Measurements from ENCODE around the gene NDUFA12. TPM values are rescaled to one million over a fixed set of nuclear protein-coding genes. Genes with fewer than 3 reads are reported as not detected.
"Not testable (repeated sequence)": the region's sequence is repeated elsewhere in the genome, so short reads cannot be mapped to it uniquely, and the experiment has no call there.

NDUFA12 gene
- total and polyA plus RNA-seq, 2 experiments from 2014 or later, result 132 to 152 TPM

DNA sequence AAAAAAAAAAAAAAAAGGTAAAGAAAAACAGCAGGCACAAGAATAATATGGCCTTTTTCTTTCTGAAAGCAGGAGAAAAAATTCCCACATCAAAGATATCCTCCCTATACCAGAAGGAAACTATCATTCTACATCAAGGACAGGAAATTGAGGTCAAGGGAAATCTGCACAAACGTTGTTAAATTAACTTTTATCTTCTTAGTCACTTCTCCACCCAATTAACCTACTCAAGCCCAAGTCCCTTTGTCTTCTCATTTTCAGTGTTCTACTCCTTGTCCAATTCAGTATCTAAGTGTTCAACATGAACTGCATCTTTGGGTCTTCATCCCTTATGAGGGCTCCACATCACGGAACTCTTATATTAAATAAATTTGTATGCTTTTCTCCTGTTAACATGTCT is 15.7 kb downstream of the NDUFA12 start:
- H3K36me3 ChIP-seq (replicated peaks; ENCODE audit: insufficient read depth, low read depth), result no peaks in the 10 kb centered on the region
- no peaks in the 10 kb centered on the region for H3K9me2 ChIP-seq (replicated peaks; ENCODE audit: insufficient read depth)
- H3K4me3 ChIP-seq, result no peak overlapping the region
- peaks cover 4% of the 10 kb centered on the region for H3K79me2 ChIP-seq
- H3K27ac ChIP-seq, result no peak overlapping the region
- no peak overlapping the region for H3K4me2 ChIP-seq
- TF ChIP-seq, protein P1, sequence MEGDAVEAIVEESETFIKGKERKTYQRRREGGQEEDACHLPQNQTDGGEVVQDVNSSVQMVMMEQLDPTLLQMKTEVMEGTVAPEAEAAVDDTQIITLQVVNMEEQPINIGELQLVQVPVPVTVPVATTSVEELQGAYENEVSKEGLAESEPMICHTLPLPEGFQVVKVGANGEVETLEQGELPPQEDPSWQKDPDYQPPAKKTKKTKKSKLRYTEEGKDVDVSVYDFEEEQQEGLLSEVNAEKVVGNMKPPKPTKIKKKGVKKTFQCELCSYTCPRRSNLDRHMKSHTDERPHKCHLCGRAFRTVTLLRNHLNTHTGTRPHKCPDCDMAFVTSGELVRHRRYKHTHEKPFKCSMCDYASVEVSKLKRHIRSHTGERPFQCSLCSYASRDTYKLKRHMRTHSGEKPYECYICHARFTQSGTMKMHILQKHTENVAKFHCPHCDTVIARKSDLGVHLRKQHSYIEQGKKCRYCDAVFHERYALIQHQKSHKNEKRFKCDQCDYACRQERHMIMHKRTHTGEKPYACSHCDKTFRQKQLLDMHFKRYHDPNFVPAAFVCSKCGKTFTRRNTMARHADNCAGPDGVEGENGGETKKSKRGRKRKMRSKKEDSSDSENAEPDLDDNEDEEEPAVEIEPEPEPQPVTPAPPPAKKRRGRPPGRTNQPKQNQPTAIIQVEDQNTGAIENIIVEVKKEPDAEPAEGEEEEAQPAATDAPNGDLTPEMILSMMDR (IDR thresholded peaks at IDR 0.05; ENCODE audit: poor library complexity), result no peak
- TF ChIP-seq EZH2phosphoT487 (IDR thresholded peaks at IDR 0.05; ENCODE audit: low read depth, severe bottlenecking, unreplicated experiment) (no peak), EZH2 (IDR thresholded peaks at IDR 0.05; ENCODE audit: borderline replicate concordance) (no peak)
- no peaks in the 10 kb centered on the region for H3K27me3 ChIP-seq
- no peak overlapping the region for H2AFZ ChIP-seq
- no peak for DNase-seq (ENCODE audit: low spot score)
- WGBS (ENCODE audit: low lambda C conversion rate, missing lambda C conversion rate), result 74% methylated on average over 2 of the region's 2 CpGs
- no peaks in the 10 kb centered on the region for H3K9me3 ChIP-seq (ENCODE audit: low read depth)
- H4K20me1 ChIP-seq (ENCODE audit: insufficient read depth, poor library complexity, severe bottlenecking), result no peaks in the 10 kb centered on the region
- H3K4me1 ChIP-seq (ENCODE audit: insufficient read depth), result no peaks in the 10 kb centered on the region

DNA sequence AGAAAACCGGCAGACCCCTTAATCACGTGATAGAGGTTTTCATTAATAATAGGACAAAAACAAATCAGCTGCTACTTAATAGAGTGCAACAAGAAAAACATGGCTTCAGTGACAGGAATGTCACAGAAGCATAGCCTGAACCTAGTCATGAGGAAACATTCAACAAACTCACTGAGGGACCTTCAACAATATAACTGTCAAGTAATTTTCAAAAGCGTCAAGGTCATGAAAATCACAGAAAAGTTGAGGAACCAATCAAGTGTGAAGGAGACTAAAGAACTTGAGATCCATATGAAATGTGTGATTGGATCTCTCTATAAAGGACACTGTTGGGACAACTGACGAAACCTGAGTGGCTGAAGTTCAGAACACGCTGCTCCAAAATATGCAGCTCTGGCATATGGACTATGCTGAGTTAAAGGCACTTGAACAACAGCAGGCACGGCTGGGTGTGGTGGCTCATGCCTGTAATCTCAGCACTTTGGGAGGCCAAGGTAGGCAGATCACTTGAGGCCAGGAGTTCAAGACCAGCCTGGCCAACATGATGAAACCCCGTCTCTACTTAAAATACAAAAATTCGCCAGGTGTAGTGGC is 16.3 kb downstream of the NDUFA12 start:
- Histone ChIP-seq H3K9me3 (ENCODE audit: low read depth) (no peaks in the 10 kb centered on the region), H3K27me3 (no peaks in the 10 kb centered on the region), H3K4me1 (ENCODE audit: insufficient read depth) (no peaks in the 10 kb centered on the region), H3K36me3 (replicated peaks; ENCODE audit: insufficient read depth, low read depth) (no peaks in the 10 kb centered on the region), H3K4me2 (no peak overlapping the region), H2AFZ (no peak overlapping the region), H3K4me3 (no peak overlapping the region), H3K9me2 (replicated peaks; ENCODE audit: insufficient read depth) (no peaks in the 10 kb centered on the region), H4K20me1 (ENCODE audit: insufficient read depth, poor library complexity, severe bottlenecking) (no peaks in the 10 kb centered on the region), H3K79me2 (peaks cover 4% of the 10 kb centered on the region), H3K27ac (no peak overlapping the region)
- WGBS (ENCODE audit: low lambda C conversion rate, missing lambda C conversion rate), result 96% methylated on average over 8 of the region's 8 CpGs
- DNase-seq (ENCODE audit: low spot score), result no peak
- TF ChIP-seq EZH2 (IDR thresholded peaks at IDR 0.05; ENCODE audit: borderline replicate concordance), result no peak
- TF ChIP-seq, protein P1 (IDR thresholded peaks at IDR 0.05; ENCODE audit: poor library complexity), result no peak
- TF ChIP-seq EZH2phosphoT487 (IDR thresholded peaks at IDR 0.05; ENCODE audit: low read depth, severe bottlenecking, unreplicated experiment), result no peak

DNA sequence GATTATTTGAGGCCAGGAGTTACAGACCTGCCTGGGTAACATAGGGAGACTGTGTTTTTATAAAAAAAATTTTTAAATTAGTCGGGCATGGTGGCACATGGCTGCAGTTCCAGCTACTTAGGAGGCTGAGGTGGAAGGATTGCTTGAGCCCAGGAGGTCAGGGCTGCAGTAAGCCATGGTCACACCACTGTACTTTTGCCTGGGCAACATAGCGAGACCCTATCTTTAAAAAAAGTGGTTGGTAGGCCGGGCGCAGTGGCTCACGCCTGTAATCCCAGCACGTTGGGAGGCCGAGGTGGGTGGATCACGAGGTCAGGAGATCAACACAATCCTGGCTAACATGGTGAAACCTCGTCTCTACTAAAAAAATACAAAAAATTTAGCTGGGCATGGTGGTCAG is 18.4 kb downstream of the NDUFA12 start:
- H4K20me1 ChIP-seq (ENCODE audit: insufficient read depth, poor library complexity, severe bottlenecking); H3K79me2 ChIP-seq; H3K4me3 ChIP-seq; H3K27me3 ChIP-seq; H3K4me2 ChIP-seq; H3K9me2 ChIP-seq (replicated peaks; ENCODE audit: insufficient read depth); DNase-seq (ENCODE audit: low spot score); H3K4me1 ChIP-seq (ENCODE audit: insufficient read depth); H3K9me3 ChIP-seq (ENCODE audit: low read depth); H2AFZ ChIP-seq; H3K36me3 ChIP-seq (replicated peaks; ENCODE audit: insufficient read depth, low read depth); H3K27ac ChIP-seq: not testable (repeated sequence)
- 88% methylated on average over 9 of the region's 9 CpGs for WGBS (ENCODE audit: low lambda C conversion rate, missing lambda C conversion rate)

DNA sequence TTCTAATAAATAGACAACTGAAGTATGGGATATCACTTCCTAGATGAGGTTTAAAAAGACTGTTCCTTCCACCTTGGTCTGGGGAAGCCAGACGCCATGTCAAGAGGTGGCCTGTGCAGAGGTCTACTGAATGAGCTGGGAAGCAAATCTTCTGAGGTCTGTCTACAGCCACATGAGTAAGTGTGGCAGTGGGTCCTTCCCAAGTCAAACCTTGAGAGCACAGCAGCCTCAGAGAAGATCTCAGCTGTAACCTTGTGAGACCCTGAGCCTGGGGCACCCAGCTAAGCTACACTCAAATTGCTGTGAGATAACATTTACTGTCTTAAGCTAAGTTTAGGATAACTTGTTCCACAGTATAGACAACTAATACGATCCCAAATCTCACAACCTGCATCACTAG is 20.2 kb downstream of the NDUFA12 start:
- Histone ChIP-seq H3K79me2 (peaks cover 3% of the 10 kb centered on the region), H3K27me3 (no peaks in the 10 kb centered on the region), H3K27ac (no peak overlapping the region), H3K9me2 (replicated peaks; ENCODE audit: insufficient read depth) (no peaks in the 10 kb centered on the region), H3K4me2 (no peak overlapping the region), H4K20me1 (ENCODE audit: insufficient read depth, poor library complexity, severe bottlenecking) (no peaks in the 10 kb centered on the region), H3K4me3 (no peak overlapping the region), H3K4me1 (ENCODE audit: insufficient read depth) (no peaks in the 10 kb centered on the region), H3K9me3 (ENCODE audit: low read depth) (no peaks in the 10 kb centered on the region), H2AFZ (no peak overlapping the region), H3K36me3 (replicated peaks; ENCODE audit: insufficient read depth, low read depth) (no peaks in the 10 kb centered on the region)
- TF ChIP-seq EZH2phosphoT487 (IDR thresholded peaks at IDR 0.05; ENCODE audit: low read depth, severe bottlenecking, unreplicated experiment) (no peak), EZH2 (IDR thresholded peaks at IDR 0.05; ENCODE audit: borderline replicate concordance) (no peak)
- TF ChIP-seq, protein P1 (IDR thresholded peaks at IDR 0.05; ENCODE audit: poor library complexity), result no peak
- 92% methylated on average over 2 of the region's 2 CpGs for WGBS (ENCODE audit: low lambda C conversion rate, missing lambda C conversion rate)
- no peak for DNase-seq (ENCODE audit: low spot score)
